ENCODE measurements around the gene PACSIN1. TPM values are rescaled to one million over a fixed set of nuclear protein-coding genes. Genes with fewer than 3 reads are reported as not detected.

The PACSIN1 gene
- total RNA-seq, 6 experiments from 2014 or later = 0.05 to 0.37 (median 0.22) TPM; not detected in 1

GRCh38 chr6:34570066-34570833, 104.4 kb downstream of the PACSIN1 start:
- H3K27me3 ChIP-seq = no peaks in the 10 kb centered on the region
- TF ChIP-seq CTCF (IDR thresholded peaks at IDR 0.05) (no peak), POLR2A (IDR thresholded peaks at IDR 0.05) (no peak)
- intact Hi-C loops (cut with DNase I) = no loop called here
- no peak overlapping the region for H3K27ac ChIP-seq
- DNase-seq (no peak), ATAC-seq (no peak)
- H3K9me3 ChIP-seq = no peaks in the 10 kb centered on the region
- no peak overlapping the region for H3K4me3 ChIP-seq
- 70% methylated on average over 12 of the region's 21 CpGs for WGBS (ENCODE audit: insufficient coverage, low coverage, low lambda C conversion rate, missing lambda C conversion rate)
- H3K4me1 ChIP-seq = no peaks in the 10 kb centered on the region
- H3K36me3 ChIP-seq = no peaks in the 10 kb centered on the region

GRCh38 chr6:34571388-34571787, 105.5 kb downstream of the PACSIN1 start:
- H3K36me3 ChIP-seq = no peaks in the 10 kb centered on the region
- DNase-seq (no peak), ATAC-seq (no peak)
- H3K27ac ChIP-seq = no peak overlapping the region
- WGBS (ENCODE audit: insufficient coverage, low coverage, low lambda C conversion rate, missing lambda C conversion rate) = 77% methylated on average over 2 of the region's 9 CpGs
- H3K4me1 ChIP-seq = no peaks in the 10 kb centered on the region
- H3K4me3 ChIP-seq = no peak overlapping the region
- H3K27me3 ChIP-seq = no peaks in the 10 kb centered on the region
- no peaks in the 10 kb centered on the region for H3K9me3 ChIP-seq
- intact Hi-C loops (cut with DNase I) = no loop called here
- TF ChIP-seq CTCF (IDR thresholded peaks at IDR 0.05) = no peak
- TF ChIP-seq POLR2A (IDR thresholded peaks at IDR 0.05) = no peak

GRCh38 chr6:34572021-34572420, 106.1 kb downstream of the PACSIN1 start:
- no peak for TF ChIP-seq CTCF (IDR thresholded peaks at IDR 0.05)
- TF ChIP-seq POLR2A (IDR thresholded peaks at IDR 0.05) = no peak
- H3K27me3 ChIP-seq = no peaks in the 10 kb centered on the region
- no peaks in the 10 kb centered on the region for H3K9me3 ChIP-seq
- no peak overlapping the region for H3K27ac ChIP-seq
- ATAC-seq = no peak
- intact Hi-C loops (cut with DNase I) = no loop called here
- 74% methylated on average over 7 of the region's 16 CpGs for WGBS (ENCODE audit: insufficient coverage, low coverage, low lambda C conversion rate, missing lambda C conversion rate)
- no peaks in the 10 kb centered on the region for H3K4me1 ChIP-seq
- no peaks in the 10 kb centered on the region for H3K36me3 ChIP-seq
- no peak overlapping the region for H3K4me3 ChIP-seq
- no peak for DNase-seq

GRCh38 chr6:34572585-34572984, 106.7 kb downstream of the PACSIN1 start:
- no peak overlapping the region for H3K4me3 ChIP-seq
- no peak for DNase-seq
- no peak overlapping the region for H3K27ac ChIP-seq
- no peak for TF ChIP-seq POLR2A (IDR thresholded peaks at IDR 0.05)
- no peak for ATAC-seq
- intact Hi-C loops (cut with DNase I) = no loop called here
- WGBS (ENCODE audit: insufficient coverage, low coverage, low lambda C conversion rate, missing lambda C conversion rate) = no CpG with 5 or more reads among the region's 6 CpGs
- H3K27me3 ChIP-seq = no peaks in the 10 kb centered on the region
- no peaks in the 10 kb centered on the region for H3K36me3 ChIP-seq
- no peaks in the 10 kb centered on the region for H3K9me3 ChIP-seq
- no peaks in the 10 kb centered on the region for H3K4me1 ChIP-seq

GRCh38 chr6:34573567-34574183, 107.8 kb downstream of the PACSIN1 start:
- intact Hi-C loops (cut with DNase I) = no loop called here
- Histone ChIP-seq H3K36me3 (no peaks in the 10 kb centered on the region), H3K27ac (no peak overlapping the region), H3K9me3 (no peaks in the 10 kb centered on the region), H3K4me3 (no peak overlapping the region), H3K4me1 (no peaks in the 10 kb centered on the region), H3K27me3 (no peaks in the 10 kb centered on the region)
- DNase-seq (peak in 1 of 3 donors; percentile 13), ATAC-seq (no peak)
- TF ChIP-seq POLR2A (IDR thresholded peaks at IDR 0.05) (no peak), CTCF (IDR thresholded peaks at IDR 0.05) (no peak)
- 50% methylated on average over 2 of the region's 8 CpGs for whole genome bisulfite sequencing (ENCODE audit: insufficient coverage, low coverage, low lambda C conversion rate, missing lambda C conversion rate)
